ENCODE measurements around the gene CCND3. TPM values are rescaled to one million over a fixed set of nuclear protein-coding genes. Genes with fewer than 3 reads are reported as not detected.

Gene CCND3
- total and polyA plus RNA-seq, 10 of the 15 experiments (the other 5 are each of a cell fraction or from before 2014, with no cell fraction given), result 6.0 to 86.4 (median 31.5) TPM

GRCh38 chr6:41900861-41901260 is 40.7 kb downstream of the CCND3 start:
- Histone ChIP-seq H3K9ac (ENCODE audit: control insufficient read depth, insufficient read depth, low read length) (no peak overlapping the region), H3K27ac (ENCODE audit: control insufficient read depth, insufficient read depth) (no peak overlapping the region), H3K4me1 (ENCODE audit: control insufficient read depth, insufficient read depth, low read length) (no peaks in the 10 kb centered on the region), H3K36me3 (ENCODE audit: control insufficient read depth in 2 of 2, insufficient read depth in 2 of 2, low read length in 1 of 2) (no peaks in the 10 kb centered on the region), H3K9me3 (replicated peaks; ENCODE audit: control insufficient read depth, insufficient read depth, low read length) (no peaks in the 10 kb centered on the region), H3K4me2 (ENCODE audit: control insufficient read depth, insufficient read depth) (no peak overlapping the region), H3K79me2 (ENCODE audit: control insufficient read depth, insufficient read depth, low read length) (no peaks in the 10 kb centered on the region), H3K27me3 (replicated peaks in 1 of 2; ENCODE audit: control insufficient read depth in 2 of 2, insufficient read depth in 2 of 2, low read length in 1 of 2) (no peaks in the 10 kb centered on the region), H3K4me3 (no peak overlapping the region), H4K20me1 (ENCODE audit: control insufficient read depth, insufficient read depth) (no peaks in the 10 kb centered on the region), H2AFZ (ENCODE audit: control insufficient read depth, low read depth, low read length) (no peak overlapping the region)
- WGBS (ENCODE audit: insufficient coverage, insufficient replicate concordance, low lambda C conversion rate, missing lambda C conversion rate), result 45% methylated on average over 1 of the region's 1 CpG
- in situ Hi-C loops (cut with MboI), result no loop called here
- ATAC-seq (no peak), FAIRE-seq (no peak), DNase-seq (ENCODE audit: low read depth, low spot score) (no peak)
- ChIA-PET CTCF (interaction anchor here (0.9 to 7.3 kb wide), 2 partner anchors 54 to 143 kb away, joined by 5 to 51 read pairs; no protein-coding TSS in a partner anchor), RAD21 (ENCODE audit: unreplicated experiment) (interaction anchor here (4.7 kb wide), 1 partner anchor 143 kb away, joined by 29 read pairs; no protein-coding TSS in a partner anchor), SMC1A (ENCODE audit: uncharacterized antibody, unreplicated experiment) (interaction anchor here (0.9 kb wide), 2 partner anchors 36 to 142 kb away, joined by 3 to 4 read pairs; no protein-coding TSS in a partner anchor), POLR2A (no interaction called here)
- BruUV-seq (replicated peaks), result no TSS peak
- TF ChIP-seq LARP7 (IDR thresholded peaks at IDR 0.05) (no peak), TBL1XR1 (IDR thresholded peaks at IDR 0.05; ENCODE audit: low read depth, low read length) (no peak), BHLHE40 (IDR thresholded peaks at IDR 0.05; ENCODE audit: borderline replicate concordance in 1 of 2, low read depth in 2 of 2, low read length in 1 of 2) (no peak)
- intact Hi-C loops (cut with micrococcal nuclease; ENCODE audit: unreplicated experiment), result no loop called here

GRCh38 chr6:41896281-41896680 is 45.3 kb downstream of the CCND3 start:
- no peaks in the 10 kb centered on the region for H3K27me3 ChIP-seq (replicated peaks in 1 of 2; ENCODE audit: control insufficient read depth in 2 of 2, insufficient read depth in 2 of 2, low read length in 1 of 2)
- H3K9ac ChIP-seq (ENCODE audit: control insufficient read depth, insufficient read depth, low read length), result peak overlapping the region; percentile 80
- H3K79me2 ChIP-seq (ENCODE audit: control insufficient read depth, insufficient read depth, low read length), result peaks cover 2% of the 10 kb centered on the region; the same call in 1 of the 2 replicates
- no peaks in the 10 kb centered on the region for H4K20me1 ChIP-seq (ENCODE audit: control insufficient read depth, insufficient read depth)
- H3K9me3 ChIP-seq (replicated peaks; ENCODE audit: control insufficient read depth, insufficient read depth, low read length), result no peaks in the 10 kb centered on the region
- TSS peak; percentile 98 for BruUV-seq (replicated peaks)
- peak overlapping the region; percentile 90 for H3K27ac ChIP-seq (ENCODE audit: control insufficient read depth, insufficient read depth)
- SMC1A ChIA-PET (ENCODE audit: uncharacterized antibody, unreplicated experiment), result interaction anchor here (0.7 to 2.2 kb wide), 13 partner anchors 10 to 208 kb away, joined by 3 to 15 read pairs (median 4); partner anchors contain the start of genes BYSL and MED20
- DNase-seq (ENCODE audit: low read depth, low spot score), result no peak
- POLR2A ChIA-PET, result interaction anchor here (0.7 to 1.8 kb wide), 12 partner anchors 14 to 319 kb away, joined by 3 to 8 read pairs (median 4); partner anchors contain the start of genes BYSL, MED20 and TAF8
- ATAC-seq, result no peak
- no peaks in the 10 kb centered on the region for H3K36me3 ChIP-seq (ENCODE audit: control insufficient read depth in 2 of 2, insufficient read depth in 2 of 2, low read length in 1 of 2)
- TF ChIP-seq USF1 (IDR thresholded peaks at IDR 0.05; ENCODE audit: borderline replicate concordance, extremely low read length, insufficient read depth, low read depth, low read length), result no peak
- TF ChIP-seq ZNF384 (IDR thresholded peaks at IDR 0.05; ENCODE audit: borderline replicate concordance, low read depth, low read length), result no peak; the same call in 1 of the 2 replicates
- TF ChIP-seq USF2 (IDR thresholded peaks at IDR 0.05; ENCODE audit: borderline replicate concordance, low read depth, low read length), result no peak
- peak; percentile 54; the same call in 1 of the 2 replicates for TF ChIP-seq SPI1 (IDR thresholded peaks at IDR 0.05; ENCODE audit: borderline replicate concordance, insufficient read depth, low read depth, low read length)
- peak overlapping the region; percentile 80 for H2AFZ ChIP-seq (ENCODE audit: control insufficient read depth, low read depth, low read length)
- intact Hi-C loops (cut with micrococcal nuclease; ENCODE audit: unreplicated experiment), result loop anchor here (1.0 to 5.0 kb wide), 2 partner anchors 40 to 109 kb away; partner anchors contain the start of gene TOMM6
- RAD21 ChIA-PET (ENCODE audit: unreplicated experiment), result interaction anchor here (0.9 to 2.2 kb wide), 5 partner anchors 25 to 155 kb away, joined by 3 to 10 read pairs (median 5); partner anchors contain the start of genes BYSL, MED20 and TOMM6
- WGBS (ENCODE audit: insufficient coverage, insufficient replicate concordance, low lambda C conversion rate, missing lambda C conversion rate), result 47% methylated on average over 3 of the region's 3 CpGs
- peak overlapping the region; percentile 77 for H3K4me3 ChIP-seq
- in situ Hi-C loops (cut with MboI), result no loop called here
- peaks cover 6% of the 10 kb centered on the region; the same call in 1 of the 2 replicates for H3K4me1 ChIP-seq (ENCODE audit: control insufficient read depth, insufficient read depth, low read length)
- peak overlapping the region; percentile 73 for H3K4me2 ChIP-seq (ENCODE audit: control insufficient read depth, insufficient read depth)
- CTCF ChIA-PET, result interaction anchor here (0.6 to 4.9 kb wide), 14 partner anchors 9 to 154 kb away, joined by 3 to 31 read pairs (median 4); partner anchors contain the start of genes BYSL, MED20 and TAF8
- FAIRE-seq, result no peak

All from GM12878 (cell line).